Head of caudate nucleus (tissue), 42 donors: ENCODE data around the gene CCDC148.

Source experiments
- DNase-seq, 42 donors: peaks; one replicate each; pipeline versions ENCODE4 v3.0.0 to v3.0.0-alpha.2; 2020 to 2021; ENCODE audit warnings: mixed read lengths in 7 of 42
- intact Hi-C: fragments of 100-400 bp; cut with DNase I; formaldehyde crosslinking; loops from one replicate; pipeline ENCODE4 v1.15.0; 2022

CCDC148 gene

DNA sequence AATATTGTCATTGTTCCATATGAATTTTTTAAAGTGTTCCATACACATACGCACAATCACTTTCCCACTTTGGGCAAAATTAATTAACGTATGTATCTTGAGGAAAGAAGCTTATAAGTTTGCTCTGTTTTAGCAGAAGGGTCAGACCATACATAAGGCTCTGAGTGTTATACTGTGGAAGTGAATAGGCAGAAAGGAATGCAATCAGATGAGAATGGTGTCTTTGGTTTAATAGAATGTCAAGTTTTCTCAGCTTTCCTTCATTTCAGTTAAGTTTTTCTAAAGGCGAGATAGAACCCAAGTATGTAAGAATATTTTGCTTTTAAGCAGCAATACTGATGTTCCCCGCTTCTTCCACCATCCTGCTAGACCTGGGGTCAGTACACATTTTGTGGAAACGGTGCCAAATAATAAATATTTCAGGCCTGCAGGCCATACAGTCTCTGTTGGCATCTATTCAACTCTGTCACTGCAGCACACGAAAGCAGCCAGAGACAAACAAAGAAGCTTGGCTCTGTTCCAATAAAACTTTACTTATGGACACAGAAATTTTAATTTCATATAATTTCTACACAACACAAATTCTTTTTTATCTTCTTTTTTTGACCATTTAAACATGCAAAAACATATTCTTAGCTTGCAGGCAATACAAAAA, 254.3 kb downstream of the CCDC148 start:
- no peak for DNase-seq
- intact Hi-C loops = no loop called here

DNA sequence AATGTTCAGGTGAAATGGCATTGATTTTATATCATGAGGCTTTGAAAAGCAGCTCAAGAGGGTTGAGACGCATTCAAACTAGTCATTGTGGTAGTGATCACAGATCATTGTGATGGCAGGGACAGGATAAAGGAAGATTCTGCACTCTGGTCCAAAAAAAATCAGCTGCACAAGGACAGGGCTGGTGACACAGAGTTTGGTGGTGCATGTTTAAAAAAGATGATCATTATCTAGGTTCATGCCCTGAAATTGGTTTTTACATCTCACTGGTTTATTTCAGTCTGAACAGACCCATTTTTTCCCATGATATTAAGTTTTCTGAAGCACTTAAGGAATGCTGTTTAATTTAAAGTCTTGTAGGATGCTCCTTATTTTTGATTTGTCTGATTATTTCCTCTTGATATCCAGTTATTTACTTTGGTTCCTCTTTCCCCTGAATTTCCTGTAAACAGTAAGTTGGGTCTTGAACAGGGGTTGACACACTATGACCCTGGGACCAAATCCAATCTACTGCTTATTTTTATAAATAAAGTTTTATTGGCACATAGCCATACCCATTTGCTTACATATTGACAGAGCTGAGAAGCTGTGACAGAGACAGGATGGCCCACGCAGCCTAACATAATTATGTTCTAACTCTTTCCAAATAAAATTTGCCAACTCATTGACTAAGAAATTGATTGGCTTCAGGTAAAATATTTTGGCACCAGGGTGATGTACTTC, 256.5 kb downstream of the CCDC148 start:
- intact Hi-C loops = no loop called here
- DNase-seq = no peak

DNA sequence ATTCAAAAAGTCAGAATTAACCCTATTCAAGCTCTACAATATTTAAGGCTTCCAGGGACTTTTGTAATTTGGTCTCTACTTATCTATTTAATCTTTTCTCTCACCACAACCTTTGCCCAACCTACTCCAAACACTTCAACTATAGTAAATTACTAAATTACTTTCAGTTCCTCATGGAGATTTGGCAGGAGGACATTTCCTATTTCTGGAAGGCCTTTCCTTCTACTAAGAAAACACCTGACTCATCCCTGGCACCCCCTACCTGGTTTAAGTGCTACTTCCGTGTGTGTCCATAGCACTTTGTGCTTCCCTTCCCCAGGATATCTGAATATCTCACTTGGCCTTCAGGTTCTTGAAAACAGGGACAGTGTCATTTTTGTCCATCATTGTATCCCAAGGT, 258.6 kb downstream of the CCDC148 start:
- intact Hi-C loops = no loop called here
- no peak for DNase-seq

DNA sequence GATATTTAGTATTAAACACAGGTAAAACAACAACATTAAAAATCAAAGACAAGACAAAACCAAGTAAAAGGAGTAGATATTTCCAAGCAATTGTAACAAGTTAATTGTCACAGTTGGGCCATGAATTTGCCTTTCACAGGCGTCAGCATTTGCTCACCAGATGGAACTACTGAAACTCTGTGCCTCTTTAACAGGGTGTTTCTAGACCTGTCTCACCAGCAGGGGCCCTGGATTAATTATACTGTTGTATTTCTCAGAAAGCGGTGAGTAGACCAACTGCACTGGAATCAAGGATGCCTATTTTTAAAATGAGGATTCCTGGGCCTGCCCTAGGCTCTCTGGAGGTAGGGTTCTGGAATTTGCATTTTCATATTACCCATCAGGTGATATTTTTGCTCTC, 262.3 kb downstream of the CCDC148 start:
- DNase-seq = no peak
- intact Hi-C loops = no loop called here

DNA sequence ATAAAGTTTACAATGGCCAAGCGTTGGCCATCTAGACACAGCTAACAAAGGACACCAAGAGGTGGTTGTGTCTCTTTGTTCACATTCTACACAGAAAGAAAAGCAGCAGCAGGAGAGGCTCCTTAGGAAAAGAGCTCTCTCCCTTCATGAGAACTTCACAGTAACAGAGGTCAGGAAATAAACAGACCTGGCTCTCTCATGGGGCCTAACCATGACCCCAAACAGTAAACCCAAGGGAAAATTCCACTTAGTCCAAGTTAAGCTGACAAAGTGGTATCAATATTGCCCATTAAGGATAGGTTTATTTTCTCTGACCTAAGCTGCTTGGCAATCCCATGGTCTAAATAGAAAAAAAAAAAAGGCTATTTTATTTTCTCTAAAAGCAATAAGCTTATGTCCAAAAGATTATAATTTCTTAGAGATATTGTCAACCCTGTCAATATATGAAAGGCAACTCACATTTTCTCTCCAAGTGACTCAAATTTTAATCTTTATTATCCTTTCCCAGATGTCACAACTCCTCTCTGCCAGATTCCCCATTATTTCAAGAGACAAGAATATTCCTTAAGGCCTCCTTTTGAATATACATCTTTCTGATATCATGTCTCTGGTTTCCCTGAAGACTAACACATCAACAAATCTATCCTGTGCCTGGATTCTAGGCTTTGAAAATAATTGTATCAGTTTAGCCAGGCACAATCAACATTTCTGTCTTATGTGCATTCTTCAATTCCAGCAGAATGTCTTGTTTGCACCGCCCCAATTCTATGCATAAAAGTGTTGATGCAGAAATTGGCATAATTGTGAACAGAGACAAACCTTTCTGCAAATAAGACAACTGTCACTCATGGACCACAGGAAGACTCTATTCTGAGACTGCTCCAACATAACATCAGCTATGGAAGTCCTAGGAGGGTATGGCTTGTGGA, 263.8 kb downstream of the CCDC148 start:
- no peak for DNase-seq
- intact Hi-C loops = no loop called here

DNA sequence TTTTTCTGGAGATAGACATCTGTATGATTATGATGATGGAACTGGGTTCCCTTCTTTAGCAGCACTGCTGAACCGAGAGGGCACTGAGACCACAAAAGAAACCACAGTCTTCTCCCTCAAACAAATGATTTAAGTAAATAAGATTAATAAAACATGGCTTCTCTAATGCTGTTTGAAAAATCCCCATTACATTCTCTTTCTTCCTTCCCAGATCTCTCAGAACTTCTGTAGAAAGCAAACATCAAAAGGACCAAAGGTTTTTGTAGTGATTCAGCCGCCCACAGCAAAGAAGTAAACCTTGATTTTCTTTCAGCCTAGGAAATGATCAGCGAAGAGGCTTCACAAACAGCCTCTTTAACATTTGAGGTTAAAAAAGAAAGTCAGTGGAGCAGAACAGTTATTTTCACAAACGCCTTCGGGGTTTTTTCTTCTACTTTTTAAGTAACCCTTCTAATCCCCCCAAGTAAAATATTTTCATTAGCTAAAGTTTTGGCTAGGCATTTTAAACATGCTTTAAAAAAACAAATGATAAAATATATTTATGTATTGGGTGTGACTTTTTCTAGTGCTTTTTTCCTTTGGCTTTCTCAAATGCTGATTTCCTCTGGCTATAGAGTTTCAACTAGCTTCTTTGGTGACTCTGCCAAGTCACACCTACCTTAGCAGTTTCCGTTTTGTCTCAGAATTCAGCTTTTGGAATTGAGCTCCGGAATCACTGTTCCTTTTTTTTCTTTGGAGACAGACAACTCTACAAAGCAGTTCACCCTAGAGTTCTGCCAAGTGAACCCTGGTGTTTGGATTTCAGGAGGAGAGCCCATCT, 265.3 kb downstream of the CCDC148 start:
- intact Hi-C loops = no loop called here
- no peak for DNase-seq

DNA sequence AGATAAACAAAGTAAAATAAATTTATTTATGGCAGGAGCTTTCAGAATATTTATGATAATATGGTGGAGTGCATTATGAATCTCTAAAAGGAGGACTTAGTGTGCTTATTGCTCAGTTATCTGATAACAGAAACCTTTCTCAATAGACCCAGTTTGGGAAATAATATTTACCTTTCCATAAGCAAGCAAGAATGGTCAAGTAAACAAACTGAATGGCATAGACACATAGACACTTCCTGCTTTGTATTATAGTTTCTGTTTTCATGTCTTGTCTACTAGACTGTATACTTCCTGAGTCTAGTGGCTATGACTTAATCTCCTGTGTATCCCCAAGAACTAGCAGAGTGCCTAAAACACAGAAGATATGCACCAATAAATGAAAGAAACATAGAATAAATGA, 267.0 kb downstream of the CCDC148 start:
- intact Hi-C loops = loop anchor here (10.0 kb wide), 3 partner anchors 265 to 565 kb away; partner anchors contain the start of genes CCDC148 and PKP4

DNA sequence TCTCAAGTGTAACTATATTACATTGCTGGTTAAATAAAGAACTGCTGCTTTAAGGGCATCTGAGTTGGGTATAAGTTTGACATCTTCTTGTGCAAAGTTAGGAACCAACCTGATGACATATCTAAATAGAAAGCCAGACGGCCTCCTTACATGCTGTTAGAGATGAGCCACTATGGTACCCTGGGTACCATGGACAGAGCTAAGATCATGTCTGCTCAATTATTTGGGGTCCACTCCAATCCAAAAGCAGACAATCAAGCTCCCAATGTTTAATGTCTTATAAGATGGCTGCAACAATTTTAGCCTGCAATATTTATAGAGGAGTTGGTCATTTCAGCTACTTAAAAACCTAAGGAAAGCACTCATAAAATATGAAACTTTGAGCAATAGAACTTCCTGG, 268.6 kb downstream of the CCDC148 start:
- intact Hi-C loops = loop anchor here (10.0 kb wide), 3 partner anchors 267 to 567 kb away; partner anchors contain the start of genes CCDC148 and PKP4
- no peak for DNase-seq

More for the DNA sequence above, 267.0 kb downstream of the CCDC148 start:
- DNase-seq = no peak

DNA sequence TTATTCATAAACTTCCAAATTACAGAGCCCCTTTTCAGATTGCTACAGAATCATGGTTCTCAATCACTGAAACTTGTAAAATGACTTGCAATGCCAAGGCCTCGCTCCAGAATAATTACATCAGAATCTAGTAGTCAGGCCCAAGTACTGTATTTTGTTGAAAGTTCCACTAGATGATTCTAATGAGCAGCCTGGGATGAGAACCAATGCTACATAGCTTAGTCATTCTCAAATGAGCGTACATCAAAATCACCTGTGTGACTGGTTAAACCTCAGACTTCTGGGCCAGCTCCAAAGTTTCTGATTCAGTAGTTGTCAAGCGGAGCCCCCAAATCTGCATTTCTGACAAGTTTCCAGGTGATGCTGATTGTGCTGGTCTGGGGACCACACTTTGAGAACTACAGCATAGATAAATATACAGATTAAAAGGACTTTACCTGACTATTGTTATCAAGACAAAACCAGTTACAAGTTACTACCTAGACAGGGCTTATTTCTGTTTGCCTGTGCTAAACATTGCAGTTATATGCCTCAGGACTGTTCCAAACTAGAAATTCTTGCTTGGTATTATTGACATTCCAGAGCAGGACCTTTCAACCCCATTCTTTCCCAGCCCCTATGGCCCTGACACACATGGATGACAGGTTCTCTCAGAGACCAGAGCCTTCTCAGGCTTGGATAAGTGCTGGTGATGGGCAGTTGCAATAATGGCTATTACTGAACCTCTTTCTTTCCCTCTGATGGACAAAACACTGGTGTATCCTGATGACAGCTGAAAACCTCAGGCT, 271.8 kb downstream of the CCDC148 start:
- intact Hi-C loops = loop anchor here (10.0 kb wide), 3 partner anchors 270 to 570 kb away; partner anchors contain the start of genes CCDC148 and PKP4
- DNase-seq = no peak

DNA sequence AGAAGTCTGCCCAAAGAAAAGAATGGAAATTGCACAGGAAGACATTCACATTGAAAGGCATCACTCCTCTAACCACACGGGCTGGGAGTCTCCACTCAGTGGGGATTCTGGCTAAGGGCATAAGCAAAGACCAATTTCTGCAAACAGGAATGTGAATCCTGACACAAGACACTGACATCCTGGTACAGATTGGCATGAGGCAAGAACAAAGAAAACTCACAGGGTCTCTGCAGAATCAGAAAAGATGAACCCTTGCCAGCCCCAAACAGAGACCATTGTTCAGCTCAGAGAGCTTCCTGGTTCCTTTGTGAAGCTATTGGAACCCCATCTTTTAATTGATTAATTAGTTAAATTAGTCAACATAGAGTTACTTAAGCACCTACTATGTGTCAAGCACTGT, 272.6 kb downstream of the CCDC148 start:
- peak in 35 of 42 donors; percentile 12 to 75 (median 50) for DNase-seq
- intact Hi-C loops = loop anchor here (10.0 kb wide), 3 partner anchors 271 to 571 kb away; partner anchors contain the start of genes CCDC148 and PKP4

DNA sequence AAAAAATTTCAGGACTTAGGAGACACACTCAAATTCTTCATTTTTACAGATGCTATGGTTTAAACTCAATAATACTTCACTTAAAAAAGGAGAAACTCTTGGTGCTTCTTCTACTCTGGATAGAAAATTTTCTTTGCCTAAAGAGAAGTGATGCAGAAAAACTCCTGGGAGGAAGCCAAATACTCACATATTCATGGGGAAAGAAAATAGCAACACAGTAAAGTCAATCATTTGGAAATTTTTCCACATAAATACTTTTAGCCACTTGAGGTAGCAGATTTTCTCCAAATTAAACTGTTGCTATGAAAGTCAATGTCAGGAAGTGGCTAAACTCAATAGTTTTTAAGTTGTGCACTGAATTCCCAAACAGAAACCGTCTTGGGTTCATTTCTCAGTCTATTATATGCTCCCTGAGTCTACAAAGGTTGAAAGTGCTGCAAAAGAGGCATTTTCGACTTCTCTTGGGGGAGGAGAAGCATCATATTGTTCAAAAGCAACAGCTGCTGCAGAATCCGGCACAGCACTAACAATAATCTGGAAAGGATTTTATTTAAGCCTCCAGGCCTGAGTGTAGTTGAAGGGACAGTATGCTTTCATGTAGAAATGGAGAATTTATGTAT, 273.8 kb downstream of the CCDC148 start:
- DNase-seq = no peak
- intact Hi-C loops = loop anchor here (10.0 kb wide), 3 partner anchors 272 to 572 kb away; partner anchors contain the start of genes CCDC148 and PKP4

DNA sequence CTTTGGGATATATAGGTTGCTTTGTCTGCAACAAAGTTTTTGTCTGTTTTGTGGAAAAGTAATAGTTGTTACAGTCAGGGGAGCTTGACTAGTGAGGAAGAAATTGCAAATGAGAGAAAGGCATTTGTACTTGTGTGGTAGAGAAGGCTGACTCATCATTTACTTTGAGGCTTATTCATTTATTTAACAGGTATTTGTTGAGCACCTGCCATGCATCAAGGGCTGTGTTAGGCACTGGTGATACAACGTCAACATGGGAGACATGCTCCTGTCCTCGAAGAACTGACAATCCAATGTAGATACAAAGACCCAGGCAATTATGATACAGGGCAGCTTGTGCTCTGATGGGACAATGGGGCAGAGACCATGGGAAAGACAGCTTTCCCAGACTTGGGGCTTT, 275.4 kb downstream of the CCDC148 start:
- intact Hi-C loops = loop anchor here (10.0 kb wide), 3 partner anchors 274 to 574 kb away; partner anchors contain the start of genes CCDC148 and PKP4

DNA sequence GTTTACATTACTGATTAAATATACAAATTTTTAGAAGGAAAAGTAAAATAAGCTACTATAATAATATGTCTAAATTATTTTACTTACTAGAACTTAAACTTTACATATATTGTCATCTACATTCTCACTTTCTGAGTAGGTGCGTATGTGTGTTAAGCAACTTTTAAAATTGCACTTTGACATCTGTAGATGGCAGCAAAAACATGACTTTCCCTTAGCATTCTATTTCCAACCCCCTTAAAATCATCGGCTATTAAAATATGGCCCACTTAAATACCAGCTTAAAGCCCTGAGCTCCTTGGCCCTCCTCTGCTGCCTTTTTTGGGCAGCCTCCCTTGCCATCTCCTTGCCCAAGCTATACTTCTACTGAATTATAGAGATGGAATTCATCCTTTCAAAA, 276.9 kb downstream of the CCDC148 start:
- intact Hi-C loops = loop anchor here (10.0 kb wide), 3 partner anchors 275 to 575 kb away; partner anchors contain the start of genes CCDC148 and PKP4
- DNase-seq = no peak

More for the DNA sequence above, 275.4 kb downstream of the CCDC148 start:
- DNase-seq = no peak

DNA sequence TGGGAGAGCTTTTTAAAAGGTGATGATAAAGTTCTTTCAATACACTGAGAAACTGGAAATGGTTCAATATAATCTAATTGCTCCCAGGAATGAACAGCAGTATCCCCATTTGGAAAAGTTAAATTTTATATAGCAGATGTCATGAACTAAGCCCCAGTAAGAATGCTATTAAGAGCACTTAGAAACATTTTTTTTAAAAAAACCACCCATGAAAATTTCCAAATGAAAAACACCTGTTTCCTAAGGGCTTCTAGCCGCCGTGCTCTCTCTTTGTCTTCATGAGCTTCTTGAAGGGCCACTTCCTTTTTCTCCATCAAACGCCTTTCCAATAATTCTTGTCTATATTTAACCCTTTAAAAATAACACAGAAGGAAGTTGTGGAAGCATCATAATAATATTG, 277.9 kb downstream of the CCDC148 start:
- no peak for DNase-seq
- intact Hi-C loops = no loop called here

DNA sequence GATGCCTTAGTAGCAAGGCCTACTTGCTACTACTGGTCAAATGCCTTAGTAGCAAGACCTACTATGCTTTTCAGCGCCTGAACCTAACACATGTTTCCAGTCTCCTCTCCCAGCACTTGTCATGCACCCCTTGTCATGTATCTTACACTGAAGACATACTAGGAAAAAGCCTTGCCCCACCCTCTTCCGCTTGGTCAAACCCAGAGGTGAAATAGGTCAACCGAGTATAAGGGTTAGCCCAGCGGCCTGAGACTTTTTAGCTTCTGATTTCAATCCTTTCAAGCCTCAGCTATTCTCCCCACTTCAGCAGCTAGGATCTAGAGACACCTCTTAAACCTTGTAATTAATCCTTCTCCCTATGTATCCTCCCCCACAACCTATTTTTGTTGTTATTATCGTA, 281.6 kb downstream of the CCDC148 start:
- no peak for DNase-seq
- intact Hi-C loops = no loop called here

DNA sequence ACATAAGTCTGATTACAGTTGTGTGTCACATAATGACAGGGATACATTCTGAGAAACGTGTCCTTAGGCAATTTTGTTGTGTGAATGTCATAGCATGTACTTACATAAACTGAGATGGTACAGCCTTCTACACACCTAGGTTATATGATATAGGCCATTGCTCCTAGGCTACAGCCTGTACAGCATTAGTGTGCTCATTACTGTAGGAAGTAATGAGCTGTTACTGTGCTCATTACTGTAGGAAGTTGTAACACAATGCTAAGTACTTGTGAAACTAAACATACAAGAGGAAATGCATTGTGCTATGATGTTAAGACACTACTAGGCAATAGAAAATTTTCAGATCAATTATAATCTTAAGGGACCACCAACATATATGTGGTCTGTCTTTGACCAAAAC, 282.1 kb downstream of the CCDC148 start:
- intact Hi-C loops = no loop called here
- no peak for DNase-seq

DNA sequence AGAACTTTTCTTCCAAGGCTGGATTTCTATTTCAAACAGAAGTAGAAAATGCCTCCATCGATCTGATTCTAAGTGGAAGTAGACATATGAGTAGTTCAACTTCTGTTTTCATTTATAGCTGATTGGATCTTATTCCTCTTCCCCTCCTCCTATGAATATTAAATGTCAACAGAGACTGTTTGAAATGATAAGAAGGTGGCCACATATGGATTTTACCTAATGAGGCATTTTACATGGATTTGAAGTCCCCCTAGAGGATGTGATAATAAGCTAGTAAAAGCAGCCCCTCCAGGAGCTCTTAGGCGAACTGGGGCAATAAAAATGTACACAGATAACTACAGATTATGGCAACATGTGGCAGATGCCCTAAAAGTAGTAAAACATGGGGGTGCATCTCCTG, 283.8 kb downstream of the CCDC148 start:
- DNase-seq = no peak
- intact Hi-C loops = no loop called here
